Neural progenitor cell (in vitro differentiated cells): Measurements from ENCODE around the gene RSRC2.

Source experiments
- EZH2 ChIP-seq: fragments of 200-600 bp; sonication (generic); IDR thresholded peaks from 2 replicates; pipeline ENCODE4 v1.6.1; 2017; ENCODE audit warnings: antibody characterized with exemption, mild to moderate bottlenecking, moderate library complexity
- EZH2phosphoT487 ChIP-seq: fragments of 200-600 bp; sonication (generic); IDR thresholded peaks from 2 replicates; pipeline ENCODE4 v1.6.1; 2017; ENCODE audit warnings: antibody characterized with exemption
- TF ChIP-seq, protein P1 (sequence below): fragments of 200-600 bp; sonication (generic); IDR thresholded peaks from 2 replicates; pipeline ENCODE4 v1.5.1; 2017; ENCODE audit warnings: antibody characterized with exemption, mild to moderate bottlenecking

DNA sequence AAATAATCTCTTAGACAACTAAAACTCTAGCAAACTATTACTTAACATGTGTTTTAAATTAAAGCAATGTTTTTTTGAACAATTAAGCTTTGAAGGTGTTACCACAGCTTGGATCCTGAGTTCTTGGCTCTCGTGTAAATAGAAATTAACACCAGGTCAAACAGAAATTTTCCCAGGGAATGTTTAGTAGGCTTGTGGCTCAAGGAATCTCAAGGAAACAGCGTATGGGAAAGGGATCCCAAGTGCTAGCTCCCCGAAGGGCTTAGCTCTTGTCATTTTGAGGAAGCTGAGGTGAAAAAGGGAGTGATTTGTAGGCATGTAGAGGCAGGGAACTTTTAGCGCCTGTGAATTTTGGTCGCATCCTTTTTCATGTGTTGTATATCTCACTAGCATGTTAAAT lies 11.8 kb upstream of the RSRC2 start:
- TF ChIP-seq, protein P1, sequence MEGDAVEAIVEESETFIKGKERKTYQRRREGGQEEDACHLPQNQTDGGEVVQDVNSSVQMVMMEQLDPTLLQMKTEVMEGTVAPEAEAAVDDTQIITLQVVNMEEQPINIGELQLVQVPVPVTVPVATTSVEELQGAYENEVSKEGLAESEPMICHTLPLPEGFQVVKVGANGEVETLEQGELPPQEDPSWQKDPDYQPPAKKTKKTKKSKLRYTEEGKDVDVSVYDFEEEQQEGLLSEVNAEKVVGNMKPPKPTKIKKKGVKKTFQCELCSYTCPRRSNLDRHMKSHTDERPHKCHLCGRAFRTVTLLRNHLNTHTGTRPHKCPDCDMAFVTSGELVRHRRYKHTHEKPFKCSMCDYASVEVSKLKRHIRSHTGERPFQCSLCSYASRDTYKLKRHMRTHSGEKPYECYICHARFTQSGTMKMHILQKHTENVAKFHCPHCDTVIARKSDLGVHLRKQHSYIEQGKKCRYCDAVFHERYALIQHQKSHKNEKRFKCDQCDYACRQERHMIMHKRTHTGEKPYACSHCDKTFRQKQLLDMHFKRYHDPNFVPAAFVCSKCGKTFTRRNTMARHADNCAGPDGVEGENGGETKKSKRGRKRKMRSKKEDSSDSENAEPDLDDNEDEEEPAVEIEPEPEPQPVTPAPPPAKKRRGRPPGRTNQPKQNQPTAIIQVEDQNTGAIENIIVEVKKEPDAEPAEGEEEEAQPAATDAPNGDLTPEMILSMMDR, result no peak
- TF ChIP-seq EZH2phosphoT487, result no peak
- no peak for TF ChIP-seq EZH2
